GM11168 (cell line): ENCODE measurements around the gene PHOSPHO1.

Source experiments
- in situ Hi-C: fragments of 300-500 bp; cut with MboI; formaldehyde crosslinking; loops from one replicate; pipeline ENCODE4 v1.12.0; 2022; ENCODE audit warnings: low sequenced_read_pairs; ENCODE audit not compliant: unreplicated experiment

The PHOSPHO1 gene

GRCh38 chr17:49223517-49224197, 6.9 kb downstream of the PHOSPHO1 start:
- in situ Hi-C loops: no loop called here

DNA sequence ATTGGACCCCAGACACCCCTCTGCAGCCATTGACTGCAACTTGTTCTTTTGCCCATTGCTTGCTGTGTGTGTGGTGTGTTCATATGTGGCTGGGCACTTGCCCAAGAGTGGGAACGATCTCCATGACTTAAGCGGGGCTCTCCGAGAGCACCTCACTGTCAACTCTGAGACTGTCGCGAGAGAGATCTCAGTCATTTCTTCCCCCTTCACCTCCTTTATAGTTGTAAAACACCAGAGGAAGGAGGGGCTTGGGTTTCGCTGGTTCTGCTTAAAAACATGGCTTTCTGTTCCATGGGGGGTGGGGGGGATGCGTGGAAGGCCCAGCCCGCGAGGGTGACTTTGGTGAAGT, 7.4 kb downstream of the PHOSPHO1 start:
- in situ Hi-C loops: no loop called here

- in situ Hi-C loops: no loop called here
Measured at GRCh38 chr17:49219987-49220386, 10.6 kb downstream of the PHOSPHO1 start.

DNA sequence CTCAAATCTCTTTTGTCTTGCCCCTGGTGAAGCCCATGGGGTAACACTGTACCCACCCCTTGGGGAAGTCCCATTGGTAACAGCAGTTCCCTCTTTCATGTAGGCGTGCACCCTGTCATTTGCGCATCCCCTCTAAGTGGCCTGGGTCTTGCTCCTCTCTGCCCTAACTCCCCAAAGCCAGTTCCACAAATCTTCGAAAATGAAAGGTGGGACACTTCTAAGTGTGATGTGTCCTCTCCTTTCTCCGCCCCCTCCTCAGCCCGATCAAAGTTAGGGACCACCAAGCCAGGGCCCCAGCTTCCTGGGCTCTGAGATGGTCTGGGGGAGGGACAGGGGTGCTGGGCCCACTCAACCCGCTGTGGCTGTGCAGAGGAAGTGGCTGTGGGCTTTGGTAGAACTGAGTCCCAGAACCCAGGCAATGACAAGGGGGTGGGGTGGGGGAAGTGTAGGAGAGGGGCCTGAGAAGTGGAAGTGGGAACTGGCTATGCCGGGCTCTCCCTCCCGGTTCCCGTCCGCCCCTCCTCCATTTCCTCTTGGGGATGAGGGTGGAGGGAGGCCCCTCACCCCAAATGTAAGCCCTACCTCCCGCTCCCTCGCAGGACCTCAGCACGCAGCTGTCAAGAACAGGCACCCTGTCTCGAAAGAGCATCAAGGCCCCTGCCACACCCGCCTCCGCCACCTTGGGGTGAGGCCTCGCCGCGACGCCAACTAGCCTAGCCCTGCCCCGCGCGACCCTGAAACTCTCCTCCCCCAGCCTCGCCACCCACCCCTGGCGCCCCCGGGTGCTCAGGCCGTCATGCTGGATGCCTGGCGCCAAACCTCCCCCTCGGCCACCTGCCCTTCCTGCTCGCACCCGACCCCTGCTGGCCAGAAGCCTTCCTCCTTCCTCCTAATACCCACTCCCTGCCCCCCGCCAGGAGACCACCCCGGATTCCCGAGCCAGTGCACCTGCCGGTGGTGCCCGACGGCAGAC, 11.4 kb downstream of the PHOSPHO1 start:
- in situ Hi-C loops: no loop called here

DNA sequence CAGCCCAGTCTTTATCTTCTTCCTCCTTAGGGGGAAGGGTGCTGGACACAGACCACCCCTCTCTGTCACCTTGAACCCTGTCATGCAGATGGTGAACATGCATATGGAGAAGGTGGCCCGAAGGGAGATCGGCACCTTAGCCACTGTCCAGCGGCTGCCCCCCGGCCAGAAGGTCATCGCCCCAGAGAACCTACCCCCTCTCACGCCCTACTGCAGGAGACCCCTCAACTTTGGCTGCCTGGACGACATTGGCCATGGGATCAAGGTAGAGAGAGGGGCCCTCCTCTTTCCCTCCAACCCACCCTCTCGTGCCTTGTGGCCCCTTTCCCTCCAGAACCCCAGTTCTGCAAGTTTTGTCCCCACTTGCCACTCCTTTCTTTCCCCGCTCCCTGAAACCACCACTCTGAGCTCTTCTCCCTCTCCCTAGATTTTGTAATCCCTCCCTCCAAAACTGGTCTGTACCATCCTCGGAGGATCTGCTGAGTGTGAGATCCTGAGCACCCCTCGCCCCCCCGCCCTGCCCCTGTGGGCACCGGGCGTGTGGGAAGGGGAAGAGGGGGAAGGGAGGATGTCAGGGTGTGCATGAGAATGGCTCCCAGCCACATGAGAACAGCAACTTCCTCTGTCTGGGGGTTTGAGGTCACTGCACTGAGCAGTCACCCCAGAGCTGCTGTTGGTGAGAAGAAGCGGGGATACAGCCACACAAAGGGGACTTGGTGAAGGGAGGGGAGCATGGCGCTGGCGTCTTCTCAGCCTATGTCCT, 12.8 kb downstream of the PHOSPHO1 start:
- in situ Hi-C loops: no loop called here

DNA sequence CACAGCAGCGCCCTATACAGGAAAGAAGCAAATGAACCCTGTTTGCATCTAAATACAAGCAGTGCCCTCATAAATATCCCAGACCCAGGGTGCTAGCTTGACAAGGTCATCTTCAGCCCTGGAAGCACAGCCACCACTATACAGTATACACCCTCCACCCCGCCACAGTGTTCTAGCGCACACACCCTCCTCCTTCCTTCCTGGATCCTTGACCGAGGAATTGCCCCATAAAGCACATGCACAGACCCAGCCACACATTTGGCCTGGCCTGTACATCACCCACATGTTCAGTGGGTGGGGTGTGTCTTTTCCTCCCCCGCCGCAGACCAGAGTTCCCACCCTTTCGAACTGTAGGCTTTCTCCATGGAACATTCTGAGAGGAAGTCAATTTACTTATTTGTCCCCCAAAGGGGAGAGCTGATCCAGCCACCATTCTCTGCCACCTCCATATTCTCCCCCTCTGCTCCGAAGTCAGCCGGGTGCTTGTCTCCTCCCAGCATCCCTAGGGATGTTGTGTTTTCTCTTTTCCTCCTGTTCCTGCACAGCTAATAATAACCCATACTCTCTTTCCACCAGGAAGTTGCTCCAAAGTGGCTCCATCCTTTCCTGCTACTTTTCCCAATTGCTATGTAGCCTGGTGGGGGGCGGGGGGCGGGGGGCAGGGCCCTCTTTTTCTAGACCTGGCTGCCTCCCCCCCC, 13.5 kb downstream of the PHOSPHO1 start:
- in situ Hi-C loops: no loop called here

- in situ Hi-C loops: no loop called here
Measured at GRCh38 chr17:49216482-49216881, 14.1 kb downstream of the PHOSPHO1 start.

DNA sequence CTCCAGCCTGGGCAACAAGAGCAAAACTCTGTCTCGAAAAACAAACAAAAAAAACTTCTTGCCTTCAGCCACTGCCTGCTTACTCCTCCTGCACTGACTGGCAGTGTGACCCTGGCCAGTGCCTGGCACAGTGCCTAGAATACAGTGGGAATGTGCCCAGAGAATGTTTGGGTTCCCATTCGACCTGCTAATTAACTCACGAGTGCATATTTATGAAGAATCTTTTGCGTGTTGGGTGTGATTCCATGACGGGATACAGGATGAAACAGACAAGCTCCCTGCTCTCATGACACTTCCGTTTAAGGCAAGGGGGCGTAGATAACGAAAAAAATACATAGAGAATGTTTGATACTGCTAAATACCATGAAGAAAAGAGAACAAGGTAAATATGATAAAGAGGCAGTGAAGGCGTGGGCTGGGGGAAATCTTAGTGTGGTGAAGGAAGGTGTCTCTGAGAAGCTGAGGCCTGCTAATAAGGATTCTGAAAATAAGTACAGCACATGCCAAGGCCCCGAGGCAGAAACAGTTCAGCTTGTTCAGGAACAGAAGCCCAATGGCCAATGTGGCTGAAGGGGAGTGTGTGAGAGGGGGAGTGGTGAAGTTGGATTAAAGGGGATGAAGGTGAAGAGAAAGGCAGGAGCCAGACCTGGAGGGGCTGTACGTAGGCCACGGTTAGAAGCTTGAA, 15.8 kb downstream of the PHOSPHO1 start:
- in situ Hi-C loops: no loop called here

GRCh38 chr17:49213847-49214246, 16.7 kb downstream of the PHOSPHO1 start:
- in situ Hi-C loops: no loop called here

- in situ Hi-C loops: no loop called here
Measured at GRCh38 chr17:49213399-49213798, 17.2 kb downstream of the PHOSPHO1 start.

GRCh38 chr17:49210158-49211029, 20.2 kb downstream of the PHOSPHO1 start, which contains the start of the genes ABI3 and GNGT2:
Gene ABI3, plus strand, starts transcription at chr17:49210707. Its CDS starts 18 bp downstream, at chr17:49210725.
Gene GNGT2, minus strand, starts transcription at chr17:49210574. Its CDS starts 3,152 bp downstream, at chr17:49207422.
- in situ Hi-C loops: no loop called here

DNA sequence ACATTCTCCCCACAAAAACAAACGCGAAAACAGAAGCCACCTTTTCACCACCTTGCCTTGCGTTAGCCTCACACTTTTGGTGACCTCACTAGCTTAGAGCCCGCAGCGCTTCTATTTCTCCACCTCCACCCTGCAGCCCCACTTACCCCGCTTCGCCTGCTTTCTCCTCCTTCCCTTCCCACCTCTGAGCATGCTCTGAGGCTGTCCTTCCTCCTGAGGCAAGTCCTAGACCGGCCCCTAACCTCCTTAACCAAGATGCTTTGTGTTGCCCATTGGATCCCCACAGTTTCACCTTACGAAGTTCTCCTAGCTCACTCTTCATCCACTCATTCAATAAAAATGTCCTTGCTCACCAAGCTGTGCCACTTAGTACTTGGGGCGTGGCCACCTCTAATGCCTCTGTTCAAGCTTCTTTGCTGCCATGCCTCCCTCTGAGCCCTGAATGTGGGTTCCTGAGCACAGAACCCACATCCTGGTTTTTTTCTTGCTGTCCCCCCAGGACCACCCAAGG, 21.5 kb downstream of the PHOSPHO1 start:
- in situ Hi-C loops: no loop called here

- in situ Hi-C loops: no loop called here
Measured at GRCh38 chr17:49204516-49204915, 26.1 kb downstream of the PHOSPHO1 start.

- in situ Hi-C loops: no loop called here
Measured at GRCh38 chr17:49203796-49204195, 26.8 kb downstream of the PHOSPHO1 start.

DNA sequence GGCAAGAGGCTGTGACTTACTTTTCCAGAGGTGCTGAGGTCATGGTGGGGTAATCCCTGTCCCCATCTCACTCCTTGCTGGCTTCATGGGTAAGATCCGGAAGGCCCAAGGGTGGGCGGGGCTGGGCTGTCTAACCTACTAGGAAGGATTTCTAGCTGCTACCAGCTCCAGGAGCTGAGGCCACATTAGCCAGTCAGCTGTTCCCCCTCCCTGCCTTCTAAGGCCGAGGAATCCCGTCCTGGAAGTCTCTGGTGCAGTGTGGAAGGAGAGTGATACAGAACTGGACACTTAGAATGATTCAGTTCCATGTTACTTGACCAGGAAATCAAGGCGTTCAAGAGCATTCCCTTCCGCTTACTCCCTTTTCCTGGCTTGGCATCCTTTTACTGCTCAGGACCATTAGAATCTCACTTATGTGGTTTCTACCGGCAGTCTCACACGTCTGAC, 29.1 kb downstream of the PHOSPHO1 start:
- in situ Hi-C loops: no loop called here

DNA sequence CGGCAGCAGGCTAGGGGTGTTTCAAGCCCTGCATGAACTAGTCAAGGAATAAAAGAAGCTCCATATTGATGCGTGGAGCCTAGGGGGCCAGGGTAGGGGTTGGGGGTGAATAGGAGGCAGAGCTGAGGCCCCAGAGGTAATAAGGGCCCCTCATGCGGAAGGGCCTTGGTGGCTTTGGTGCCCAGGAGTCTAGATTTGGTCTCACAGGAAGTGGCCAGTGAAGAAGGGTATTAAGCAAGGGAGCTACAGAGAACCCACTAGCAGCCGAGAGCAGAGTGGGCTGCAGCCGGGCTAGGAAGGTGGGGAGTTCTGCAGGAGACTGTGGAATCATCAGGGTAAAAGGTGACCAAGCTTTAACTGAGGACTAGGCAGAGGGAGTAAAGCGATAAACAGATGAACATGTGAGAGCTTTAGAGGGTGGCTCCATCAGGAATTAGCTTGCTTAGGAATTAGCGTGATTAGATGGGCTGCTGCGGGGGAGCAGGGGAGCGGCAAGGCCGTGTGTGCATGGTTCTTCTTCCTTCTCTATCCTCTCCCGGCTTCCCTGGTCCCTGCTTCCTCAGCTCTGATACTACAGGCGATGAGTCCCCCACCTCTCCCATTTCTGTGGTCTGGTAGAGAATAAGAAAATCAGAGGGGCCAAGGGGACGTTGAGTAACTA, 30.0 kb downstream of the PHOSPHO1 start:
- in situ Hi-C loops: no loop called here

- in situ Hi-C loops: no loop called here
Measured at GRCh38 chr17:49198211-49198610, 32.4 kb downstream of the PHOSPHO1 start.
